Esophagus muscularis mucosa (tissue), 3 donors: ENCODE results near the gene RGS4.

Experiments
- POLR2A ChIP-seq: fragments of 450-650 bp; IDR thresholded peaks from one replicate; pipeline ENCODE4 v1.6.1; 2017; ENCODE audit warnings: antibody characterized with exemption, moderate library complexity, mild to moderate bottlenecking, low read depth
- POLR2AphosphoS5 ChIP-seq, 2 donors: sonication (generic); formaldehyde crosslinking; IDR thresholded peaks; one replicate each; pipeline ENCODE4 v1.6.1; 2017; ENCODE audit warnings: antibody characterized with exemption in 2 of 2
- TF ChIP-seq, protein P1 (sequence below), 3 experiments: fragments of 200-600 bp in 2 of 3; fragments of 450-650 bp in 1 of 3; sonication (generic) in 2 of 3; IDR thresholded peaks; one replicate each; pipeline ENCODE4 v1.5.1; 2017 to 2019; ENCODE audit warnings: antibody characterized with exemption in 3 of 3, mild to moderate bottlenecking in 2 of 3, moderate library complexity in 1 of 3

DNA sequence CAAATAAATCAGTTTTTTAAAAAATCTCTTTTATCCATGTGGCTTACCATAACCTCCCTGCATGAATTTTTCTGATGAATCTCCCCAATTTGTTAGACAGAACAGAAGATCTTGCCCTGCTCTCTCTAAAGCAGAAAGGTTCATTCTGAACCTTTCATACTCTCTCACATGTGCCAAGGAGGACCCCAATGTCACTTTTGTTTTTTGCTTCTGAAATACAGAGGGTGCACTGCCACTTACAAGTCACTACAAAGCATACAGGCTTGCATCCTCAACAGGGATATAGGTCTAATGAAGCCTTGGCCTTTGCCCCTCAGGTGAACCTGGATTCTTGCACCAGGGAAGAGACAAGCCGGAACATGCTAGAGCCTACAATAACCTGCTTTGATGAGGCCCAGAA, 4.8 kb downstream of the RGS4 start:
- TF ChIP-seq, protein P1, sequence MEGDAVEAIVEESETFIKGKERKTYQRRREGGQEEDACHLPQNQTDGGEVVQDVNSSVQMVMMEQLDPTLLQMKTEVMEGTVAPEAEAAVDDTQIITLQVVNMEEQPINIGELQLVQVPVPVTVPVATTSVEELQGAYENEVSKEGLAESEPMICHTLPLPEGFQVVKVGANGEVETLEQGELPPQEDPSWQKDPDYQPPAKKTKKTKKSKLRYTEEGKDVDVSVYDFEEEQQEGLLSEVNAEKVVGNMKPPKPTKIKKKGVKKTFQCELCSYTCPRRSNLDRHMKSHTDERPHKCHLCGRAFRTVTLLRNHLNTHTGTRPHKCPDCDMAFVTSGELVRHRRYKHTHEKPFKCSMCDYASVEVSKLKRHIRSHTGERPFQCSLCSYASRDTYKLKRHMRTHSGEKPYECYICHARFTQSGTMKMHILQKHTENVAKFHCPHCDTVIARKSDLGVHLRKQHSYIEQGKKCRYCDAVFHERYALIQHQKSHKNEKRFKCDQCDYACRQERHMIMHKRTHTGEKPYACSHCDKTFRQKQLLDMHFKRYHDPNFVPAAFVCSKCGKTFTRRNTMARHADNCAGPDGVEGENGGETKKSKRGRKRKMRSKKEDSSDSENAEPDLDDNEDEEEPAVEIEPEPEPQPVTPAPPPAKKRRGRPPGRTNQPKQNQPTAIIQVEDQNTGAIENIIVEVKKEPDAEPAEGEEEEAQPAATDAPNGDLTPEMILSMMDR (IDR thresholded peaks at IDR 0.05) = no peak
- no peak for TF ChIP-seq POLR2A
- TF ChIP-seq POLR2AphosphoS5 (IDR thresholded peaks at IDR 0.05) = no peak
